Stimulated activated CD4-positive, alpha-beta T cell treated with anti-CD3 and anti-CD28 coated beads, Interleukin-1b, Interleukin-23, amount 100 ng/mL, for 48 hours (primary cell): ENCODE measurements around the gene GRK1.
A peak's percentile ranks its signal among the peaks of the same experiment; 100 is the strongest.

ENCODE experiments used
- DNase-seq: peaks from one replicate; pipeline ENCODE4 v3.0.0-alpha.2; 2020

Gene GRK1

GRCh38 chr13:113783200-113783881 lies 116.3 kb downstream of the GRK1 start:
- DNase-seq = no peak

GRCh38 chr13:113783966-113784644 lies 117.1 kb downstream of the GRK1 start:
- no peak for DNase-seq

DNA sequence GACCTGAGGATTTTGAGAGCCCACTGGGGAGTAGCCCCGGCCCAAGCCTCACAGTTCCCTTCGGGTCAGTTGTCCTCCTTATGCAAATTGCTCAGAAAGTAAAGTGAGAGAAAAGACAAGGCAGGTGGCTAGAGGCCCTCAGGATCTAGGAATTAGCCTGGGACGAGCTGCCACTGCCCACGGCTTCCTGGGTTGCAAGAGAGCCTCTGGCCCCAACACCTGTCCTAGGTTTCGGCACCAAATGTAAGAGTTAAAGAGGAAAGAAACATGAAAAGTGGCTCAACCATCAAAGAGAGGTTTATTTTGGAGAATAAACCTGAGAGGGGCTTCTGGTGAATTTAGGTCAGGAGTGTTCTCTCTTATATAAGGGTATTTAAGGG lies 117.6 kb downstream of the GRK1 start:
- DNase-seq = no peak

DNA sequence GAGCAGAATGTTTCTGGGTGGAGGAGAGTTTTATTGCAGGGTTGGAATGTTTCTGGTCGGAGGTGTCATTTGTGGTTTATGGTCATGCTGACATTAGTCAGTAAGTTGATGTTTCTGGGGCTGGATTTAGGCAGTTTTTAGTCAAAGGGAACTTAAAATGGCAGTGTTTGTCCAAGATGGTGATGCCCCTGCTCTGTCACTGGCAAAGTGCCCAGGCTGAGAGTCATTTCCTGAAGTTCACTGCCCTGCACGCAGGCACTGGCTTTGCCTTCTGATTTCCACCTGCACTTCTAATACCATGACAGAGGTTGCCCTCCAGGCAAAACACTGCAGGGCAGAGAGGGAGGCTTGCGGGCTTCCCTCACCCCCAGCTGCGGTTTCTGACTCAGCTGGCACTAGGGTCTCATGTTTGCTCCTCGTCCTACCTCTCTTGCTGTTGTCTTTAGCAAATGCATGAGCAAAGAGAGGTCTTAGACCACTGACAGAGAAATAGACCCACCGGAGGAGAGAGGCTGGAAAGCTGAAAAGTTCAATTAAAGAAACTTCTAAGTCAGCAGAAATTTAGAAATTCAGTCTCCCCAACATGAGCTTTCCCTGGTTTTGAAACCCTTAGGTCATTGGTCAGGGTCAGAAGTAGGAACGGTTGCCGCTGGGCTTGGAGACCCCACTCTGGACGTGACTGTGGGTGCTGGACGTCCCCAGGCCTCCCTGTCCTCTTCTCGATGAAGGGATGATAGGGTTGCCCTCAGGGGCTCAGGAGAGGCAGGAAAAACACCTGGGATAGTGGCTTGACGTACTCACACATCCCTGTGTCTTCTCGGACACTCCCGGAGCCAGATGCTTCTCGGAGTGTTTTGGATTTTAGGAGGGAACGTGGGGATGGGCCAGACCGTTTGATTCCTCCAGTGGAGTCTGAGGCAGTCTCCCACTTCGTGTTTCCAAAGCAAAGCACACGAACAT lies 118.3 kb downstream of the GRK1 start:
- DNase-seq = peak; percentile 30

- no peak for DNase-seq
These were observed 119.3 kb downstream of the GRK1 start for GRCh38 chr13:113786262-113786841.
